GM18502 (cell line): ENCODE data around the gene SLC25A22.

Source experiments
- ATAC-seq: cut with Tn5 transposase; IDR thresholded peaks from one replicate; pipeline ENCODE4 v1.9.1; 2021; ENCODE audit warnings: mild to moderate bottlenecking; ENCODE audit not compliant: unreplicated experiment, poor library complexity

Gene SLC25A22

DNA sequence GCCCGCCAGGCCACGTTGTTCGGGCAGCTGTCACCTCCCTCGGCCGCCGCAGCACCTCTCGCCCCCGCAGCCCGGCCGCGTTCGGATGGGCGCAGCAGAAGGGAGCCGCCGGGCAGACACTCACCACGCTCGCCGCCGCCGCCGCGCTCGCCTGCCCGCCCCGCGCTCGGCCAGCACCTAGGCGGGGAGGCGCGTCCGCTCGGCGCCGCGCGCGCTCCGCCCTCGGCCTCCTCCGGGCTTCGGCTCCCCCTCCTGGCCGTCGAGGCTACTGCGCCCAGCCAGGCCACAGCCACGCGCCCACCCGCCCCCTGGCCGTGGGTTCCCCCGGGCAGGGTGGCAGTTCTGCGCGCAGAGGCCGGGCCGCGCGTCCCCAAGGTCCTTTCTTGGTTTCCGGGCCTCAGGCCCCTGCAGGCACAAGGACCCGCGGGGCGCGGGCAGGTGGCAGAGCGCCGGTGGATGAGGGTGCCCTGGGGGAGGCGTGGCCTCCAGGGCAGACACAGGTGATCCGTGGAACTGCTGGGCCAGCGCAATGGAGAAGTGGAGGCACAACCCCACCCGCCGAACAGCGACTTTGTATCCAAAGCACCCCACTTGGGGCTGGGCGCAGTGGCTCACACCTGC lies at the start of gene SLC25A22:
SLC25A22 (minus strand) TSS at position 189 of the 621 bp plus-strand sequence. CDS start 3,275 bp downstream, outside the sequence.
- peak; percentile 68 for ATAC-seq

DNA sequence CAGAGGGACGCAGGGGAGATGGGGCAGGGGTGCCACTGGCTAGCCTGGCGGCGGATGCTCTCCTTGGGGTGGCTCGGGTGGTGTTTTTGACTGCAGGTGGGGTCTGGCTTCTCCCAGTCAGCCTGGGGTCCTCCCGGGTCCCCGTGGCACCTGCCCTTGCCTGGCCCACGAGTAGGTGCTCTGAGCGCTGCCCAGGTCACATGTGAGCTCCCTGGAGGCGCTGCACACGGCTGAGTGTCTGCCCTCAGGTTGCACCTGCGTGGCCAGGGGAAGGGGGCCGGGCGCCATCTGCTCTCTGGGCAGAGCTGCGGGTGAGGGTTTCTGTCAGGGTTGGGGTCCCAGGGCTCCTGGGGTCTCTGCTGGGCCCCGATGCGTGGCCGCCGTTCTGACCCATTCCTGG lies 49.8 kb upstream of the SLC25A22 start:
- ATAC-seq, result no peak

DNA sequence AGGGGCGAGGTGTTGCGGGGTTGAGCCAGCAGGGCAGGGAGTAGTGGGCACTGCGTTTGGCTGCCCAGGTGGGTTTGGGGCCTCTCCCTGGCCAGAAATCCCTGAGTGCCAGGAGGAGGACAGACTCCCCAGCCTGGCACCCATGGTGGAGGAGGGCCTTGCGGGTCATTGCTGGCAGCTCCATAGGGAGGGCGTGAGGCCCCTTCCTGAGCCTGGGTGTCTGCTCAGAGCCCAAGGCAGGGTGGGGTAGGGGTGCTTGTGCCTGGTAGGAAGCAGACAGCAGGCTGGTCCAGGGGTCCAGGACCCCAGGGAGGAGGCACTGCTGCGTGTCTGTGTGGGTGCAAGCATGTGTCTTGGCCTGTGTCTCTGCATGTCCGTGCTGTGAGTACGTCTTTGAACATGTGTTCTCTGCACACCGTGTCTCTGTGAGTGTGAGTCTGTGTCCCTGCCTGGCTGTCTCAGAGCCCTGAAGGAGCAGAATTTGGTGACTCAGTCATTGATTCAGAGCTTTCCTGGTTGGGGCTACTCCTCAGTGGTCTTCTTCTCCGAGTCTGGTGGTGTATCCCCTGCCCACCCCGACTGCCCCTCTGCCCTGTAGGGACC lies 48.5 kb upstream of the SLC25A22 start:
- ATAC-seq, result no peak

DNA sequence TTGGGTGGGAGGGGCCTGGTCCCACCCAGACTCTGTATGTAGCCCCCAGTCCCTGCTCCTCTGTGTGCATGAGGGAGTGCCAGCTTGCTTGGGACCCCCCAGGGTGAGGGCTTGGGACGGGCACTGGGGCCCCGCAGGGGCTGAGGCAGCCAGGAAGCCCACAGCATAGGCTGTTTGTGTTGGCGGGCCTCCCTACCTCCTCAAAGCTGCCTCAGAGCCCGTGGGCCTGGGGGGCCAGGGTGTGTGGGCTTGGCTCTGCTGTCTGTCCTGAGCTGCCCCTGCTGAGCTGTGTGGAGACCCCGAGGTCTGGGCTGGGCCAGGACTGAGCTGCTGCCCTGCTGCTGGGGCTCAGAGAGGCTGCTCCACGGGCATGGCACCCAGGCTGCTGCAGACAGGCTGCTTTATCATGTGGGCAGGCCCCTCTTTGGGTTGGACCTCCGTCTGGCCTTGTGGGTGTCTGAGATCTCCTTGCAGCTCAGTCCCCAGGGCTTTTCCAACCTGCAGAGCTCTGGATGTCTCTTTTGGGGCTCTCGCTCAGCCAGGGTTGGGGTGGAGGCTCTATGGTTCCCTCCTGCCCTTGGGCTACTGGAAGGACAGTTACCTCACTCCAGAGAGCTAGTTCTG lies 47.9 kb upstream of the SLC25A22 start:
- ATAC-seq, result no peak

DNA sequence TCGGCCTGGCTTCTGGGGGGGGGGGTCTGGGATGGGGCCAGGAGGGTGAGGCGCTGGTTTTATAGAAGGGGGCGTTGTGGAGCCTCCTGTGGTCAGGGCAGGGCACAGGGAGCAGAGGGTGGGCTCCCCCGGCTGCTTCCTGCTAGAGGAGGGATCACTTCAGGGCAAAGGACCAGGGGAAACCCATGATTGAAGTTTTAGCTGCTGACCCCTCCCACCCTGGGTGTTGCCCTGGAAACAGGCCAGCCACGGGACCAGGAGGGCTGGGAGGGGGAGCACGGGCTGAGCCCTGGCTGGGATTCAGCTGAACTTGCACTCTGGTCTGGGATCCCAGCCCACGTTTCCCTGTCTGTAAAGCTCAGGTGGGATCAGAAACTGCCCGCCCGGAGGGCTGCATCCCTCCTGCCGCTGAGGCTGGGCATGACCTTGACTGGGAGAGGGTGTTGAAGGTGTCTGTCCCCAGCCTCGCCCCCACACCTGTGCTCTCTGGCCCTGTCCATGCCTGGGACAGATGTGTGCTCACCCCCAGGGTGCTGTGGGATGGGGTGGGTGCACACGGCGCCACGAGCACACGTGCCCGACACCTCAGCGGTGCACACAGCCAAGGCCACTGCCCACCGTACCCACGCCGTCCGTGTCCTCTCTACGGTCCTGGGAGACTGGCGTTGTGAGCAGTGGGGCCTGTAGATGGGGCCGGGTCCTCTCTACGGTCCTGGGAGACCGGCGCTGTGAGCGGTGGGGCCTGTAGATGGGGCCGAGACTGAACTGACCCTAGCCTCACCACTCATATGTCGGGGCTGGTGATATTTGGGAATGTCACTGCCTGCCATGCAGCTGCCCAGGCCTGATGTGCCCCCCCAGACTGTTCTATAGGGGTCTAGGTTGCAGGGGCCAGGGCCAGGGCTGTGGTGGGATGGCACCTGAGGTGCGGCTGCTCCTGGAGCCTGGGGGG lies 46.9 kb upstream of the SLC25A22 start:
- no peak for ATAC-seq

DNA sequence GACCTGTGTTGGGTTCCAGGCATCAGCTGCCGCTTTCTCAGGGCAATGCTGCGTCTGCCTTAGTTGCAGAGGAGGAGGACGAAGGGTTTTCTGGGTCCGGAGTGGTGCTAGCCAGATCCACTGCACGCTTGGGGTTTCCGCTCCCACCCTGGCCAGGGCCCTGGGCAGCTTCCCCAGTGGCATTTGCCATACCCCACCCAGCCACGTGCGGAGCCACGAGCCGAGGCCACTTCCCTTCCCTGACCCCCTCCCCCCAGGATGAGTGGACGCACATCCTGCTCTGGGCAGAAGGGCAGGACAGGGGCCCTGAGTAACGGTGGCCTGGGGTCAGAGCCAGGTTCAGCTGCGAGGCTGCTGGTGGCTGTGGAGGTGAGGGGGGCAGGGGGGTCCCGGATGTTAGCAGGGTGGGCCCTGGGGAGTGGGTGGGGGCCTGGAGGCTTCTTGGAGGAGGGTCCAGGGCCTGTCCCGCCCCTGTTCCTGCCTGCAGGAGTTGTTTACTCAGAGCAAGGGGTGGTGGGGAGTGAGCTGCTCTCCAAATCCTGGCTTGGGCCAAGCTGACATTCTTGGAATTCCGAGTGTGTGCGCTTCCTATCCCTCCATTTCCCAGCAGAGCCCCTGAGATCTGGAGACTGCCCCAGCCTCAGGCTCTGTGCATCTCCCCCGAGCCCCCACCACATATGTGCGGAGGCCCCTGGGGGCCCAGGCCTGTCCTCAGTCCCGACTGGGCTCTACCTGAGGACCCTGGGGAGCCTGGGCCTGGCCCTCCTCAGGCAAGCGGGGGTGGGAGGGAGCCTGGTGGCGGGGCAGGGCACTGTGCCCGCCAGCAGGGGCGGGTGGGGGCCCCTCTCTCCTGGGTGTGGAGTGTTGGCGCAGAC lies 46.0 kb upstream of the SLC25A22 start:
- ATAC-seq, result no peak

DNA sequence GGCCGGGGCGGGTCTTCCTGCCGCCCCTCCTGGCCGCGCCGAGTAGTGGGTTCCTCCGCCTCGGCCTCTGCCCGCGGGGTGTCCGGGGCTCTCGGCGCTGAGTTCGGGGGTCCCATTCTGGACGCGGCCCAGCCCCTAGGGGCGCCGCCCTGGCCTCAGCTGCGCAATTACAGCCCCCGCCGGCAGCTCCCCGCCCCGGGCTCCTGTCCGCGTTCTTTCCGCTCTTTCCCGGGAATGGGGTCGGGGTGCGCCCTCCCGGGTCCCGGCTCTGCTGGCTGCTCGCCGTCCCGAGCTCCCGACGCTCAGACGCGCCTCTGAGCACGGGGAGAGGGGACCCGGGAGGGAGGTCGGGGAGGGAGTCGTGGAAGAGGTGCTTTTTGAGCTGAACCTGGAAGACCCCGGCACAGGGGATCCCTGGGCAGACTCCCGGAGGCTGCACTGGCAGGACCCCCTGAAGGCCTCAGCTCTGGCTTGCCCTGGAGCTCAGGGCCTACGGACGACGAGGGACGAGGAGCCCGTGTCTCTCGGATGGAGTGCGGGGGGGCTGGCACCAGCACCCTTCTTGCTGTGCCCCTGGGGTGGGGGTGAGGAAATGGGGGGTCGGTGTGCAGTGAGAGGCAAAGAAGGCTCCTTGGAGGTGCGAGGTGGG lies 45.1 kb upstream of the SLC25A22 start:
- ATAC-seq, result no peak

DNA sequence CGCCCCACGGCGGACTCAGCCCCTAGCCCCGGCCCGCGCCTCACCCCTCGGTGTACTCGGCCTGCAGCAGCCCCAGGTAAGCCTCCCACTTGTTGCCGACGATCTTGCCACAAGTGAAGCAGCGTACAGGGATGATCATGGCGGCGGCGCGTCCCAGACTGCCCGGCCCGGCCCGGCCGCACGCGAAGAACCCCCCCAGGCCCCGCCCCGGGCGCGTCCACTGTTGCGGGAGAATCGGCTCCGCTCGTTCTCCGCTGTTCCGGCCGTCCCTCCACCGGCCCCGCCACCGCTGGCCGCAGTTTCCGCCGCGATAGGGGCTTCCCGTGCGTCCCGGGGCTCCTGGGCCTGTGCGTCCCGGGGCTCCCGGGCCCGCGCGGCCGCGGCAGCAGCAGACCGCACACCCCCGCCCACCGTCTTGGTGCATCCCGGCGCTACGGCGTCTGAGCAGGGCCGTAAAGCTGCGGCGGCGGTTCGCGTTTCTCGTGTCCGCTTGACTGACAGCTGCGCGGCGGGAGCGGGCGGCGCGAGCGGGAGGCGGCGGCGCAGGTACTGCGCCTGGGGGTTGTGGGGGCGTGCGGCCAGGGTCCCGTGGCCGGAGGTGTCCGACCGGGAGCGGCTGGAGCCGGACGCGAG lies 44.4 kb upstream of the SLC25A22 start, which contains the start of the genes POLR2L and TSPAN4:
POLR2L (minus strand) TSS at position 160 of the 633 bp plus-strand sequence; CDS start at position 139, 21 bp downstream.
TSPAN4 (plus strand) TSS at position 483 of the 633 bp plus-strand sequence. CDS start 7,453 bp downstream, outside the sequence.
- ATAC-seq, result peak; percentile 69

DNA sequence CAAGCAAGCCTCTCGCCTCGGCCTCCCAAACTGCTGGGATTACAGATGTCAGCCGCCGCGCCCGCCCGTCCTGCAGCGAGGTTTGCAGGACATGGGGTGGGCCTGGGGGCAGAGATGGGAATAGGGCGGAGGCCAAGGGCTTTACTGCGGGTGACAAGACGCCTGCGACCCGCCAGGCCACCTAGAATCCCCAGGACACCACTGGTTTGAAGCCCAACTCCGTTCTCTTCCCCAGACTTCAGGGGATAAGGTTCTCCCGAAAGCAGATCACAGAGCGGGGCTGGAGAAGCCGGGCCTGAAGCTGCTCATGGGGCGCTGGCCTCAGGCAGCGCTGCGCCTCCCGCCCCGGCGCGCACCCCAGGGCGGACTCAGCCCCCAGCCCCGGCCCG lies 43.9 kb upstream of the SLC25A22 start:
- ATAC-seq, result peak; percentile 35

DNA sequence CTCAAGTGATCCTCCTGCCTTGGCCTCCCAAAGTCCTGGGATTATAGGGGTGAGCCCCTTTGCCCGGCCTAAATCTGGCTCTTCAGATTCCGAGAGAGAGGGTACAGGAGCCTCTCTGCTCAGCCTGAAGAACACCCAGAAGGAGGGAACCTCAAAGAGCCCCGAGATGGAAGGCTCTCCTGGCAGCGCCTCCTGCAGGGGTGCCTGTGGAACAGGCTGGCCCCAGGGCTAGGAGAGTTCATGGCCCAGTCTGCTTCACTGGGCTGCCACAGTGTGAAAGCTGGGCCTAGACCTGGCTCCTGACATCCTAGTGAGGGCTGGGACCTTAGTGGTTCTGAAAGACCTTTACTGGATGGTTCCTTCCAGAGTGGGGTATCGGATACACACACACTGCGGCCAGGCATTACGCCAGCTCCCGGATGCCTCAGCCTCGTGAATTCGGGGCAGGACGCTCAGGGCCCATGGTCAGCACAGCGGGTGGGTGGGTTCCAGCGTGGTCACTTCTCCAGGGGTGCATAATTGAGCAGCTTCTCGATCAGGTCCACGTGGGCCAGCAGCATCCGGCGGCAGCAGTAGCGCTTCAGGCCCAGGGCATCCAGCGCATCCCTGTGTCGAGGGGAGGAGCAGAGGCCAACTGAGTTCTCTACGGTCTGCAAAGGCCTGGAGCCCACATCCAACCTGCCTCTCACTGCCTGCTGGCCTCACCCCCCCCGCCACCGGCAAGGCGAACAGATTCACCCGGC lies 42.0 kb upstream of the SLC25A22 start:
- ATAC-seq, result no peak

DNA sequence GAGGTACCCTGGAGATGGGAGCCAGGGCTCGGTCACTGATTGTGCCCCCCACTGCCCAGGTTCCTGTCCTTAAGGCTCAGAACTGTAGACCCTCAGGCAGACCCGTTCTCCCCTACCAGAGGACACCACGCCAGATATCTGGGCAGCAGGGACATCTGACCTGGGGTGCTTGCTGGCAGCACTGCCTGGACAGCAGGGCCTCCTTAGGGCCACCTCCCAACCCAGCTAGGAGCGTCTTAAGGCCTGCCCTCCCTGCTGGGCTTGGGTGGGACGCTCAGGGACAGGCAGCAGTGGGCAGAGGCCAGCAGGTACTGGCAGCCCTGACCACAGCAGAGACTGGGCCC lies 41.2 kb upstream of the SLC25A22 start:
- ATAC-seq, result no peak

DNA sequence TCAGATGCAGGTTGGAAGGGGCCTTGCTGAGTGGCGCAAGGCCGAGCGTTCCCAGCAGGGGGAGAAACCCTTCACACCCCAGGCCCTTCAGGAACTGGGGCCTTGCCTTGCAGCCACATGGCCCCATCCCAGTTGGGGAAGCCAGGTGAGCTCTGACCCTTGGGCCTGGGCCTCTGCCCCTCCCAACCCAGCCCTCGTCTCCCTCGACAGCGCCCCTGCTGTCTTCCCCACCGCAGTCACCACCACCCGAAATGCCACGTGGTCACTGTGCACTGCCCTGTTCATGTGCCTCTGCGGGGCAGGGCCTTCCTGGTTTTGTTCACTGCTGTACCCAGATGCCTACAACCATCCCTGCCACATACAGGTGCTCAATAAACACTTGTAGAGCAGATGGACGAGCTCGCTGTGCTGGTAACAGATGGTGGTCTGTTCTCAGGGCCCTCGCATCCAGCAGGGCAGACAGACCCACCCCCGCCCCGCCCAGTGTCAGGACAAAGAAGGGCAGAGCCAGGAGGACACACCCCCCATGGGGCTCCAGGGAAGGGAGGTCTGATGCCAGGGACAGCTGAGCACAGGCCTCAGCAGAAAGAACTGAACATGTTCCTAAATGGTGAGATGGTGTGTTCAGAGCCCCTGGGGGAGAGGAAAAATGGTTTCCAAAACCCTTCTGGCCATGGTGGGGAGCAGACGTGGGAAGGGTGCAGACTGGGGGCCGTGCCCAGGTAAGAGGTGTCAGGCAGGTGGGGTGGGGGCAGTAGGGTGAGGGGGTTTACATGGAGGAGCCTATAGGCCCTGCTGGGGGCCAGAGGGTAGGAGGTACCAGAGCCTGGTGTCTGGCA lies 40.6 kb upstream of the SLC25A22 start:
- ATAC-seq, result no peak

DNA sequence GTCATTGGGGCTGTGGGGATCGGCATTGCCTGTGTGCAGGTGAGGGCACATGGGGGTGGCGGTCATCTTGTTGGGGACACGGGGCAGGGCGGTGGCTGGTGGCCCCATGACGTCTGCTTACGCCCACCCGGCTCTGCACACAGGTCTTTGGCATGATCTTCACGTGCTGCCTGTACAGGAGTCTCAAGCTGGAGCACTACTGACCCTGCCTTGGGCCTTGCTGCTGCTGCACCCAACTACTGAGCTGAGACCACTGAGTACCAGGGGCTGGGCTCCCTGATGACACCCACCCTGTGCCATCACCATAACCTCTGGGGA lies 39.9 kb upstream of the SLC25A22 start:
- no peak for ATAC-seq

DNA sequence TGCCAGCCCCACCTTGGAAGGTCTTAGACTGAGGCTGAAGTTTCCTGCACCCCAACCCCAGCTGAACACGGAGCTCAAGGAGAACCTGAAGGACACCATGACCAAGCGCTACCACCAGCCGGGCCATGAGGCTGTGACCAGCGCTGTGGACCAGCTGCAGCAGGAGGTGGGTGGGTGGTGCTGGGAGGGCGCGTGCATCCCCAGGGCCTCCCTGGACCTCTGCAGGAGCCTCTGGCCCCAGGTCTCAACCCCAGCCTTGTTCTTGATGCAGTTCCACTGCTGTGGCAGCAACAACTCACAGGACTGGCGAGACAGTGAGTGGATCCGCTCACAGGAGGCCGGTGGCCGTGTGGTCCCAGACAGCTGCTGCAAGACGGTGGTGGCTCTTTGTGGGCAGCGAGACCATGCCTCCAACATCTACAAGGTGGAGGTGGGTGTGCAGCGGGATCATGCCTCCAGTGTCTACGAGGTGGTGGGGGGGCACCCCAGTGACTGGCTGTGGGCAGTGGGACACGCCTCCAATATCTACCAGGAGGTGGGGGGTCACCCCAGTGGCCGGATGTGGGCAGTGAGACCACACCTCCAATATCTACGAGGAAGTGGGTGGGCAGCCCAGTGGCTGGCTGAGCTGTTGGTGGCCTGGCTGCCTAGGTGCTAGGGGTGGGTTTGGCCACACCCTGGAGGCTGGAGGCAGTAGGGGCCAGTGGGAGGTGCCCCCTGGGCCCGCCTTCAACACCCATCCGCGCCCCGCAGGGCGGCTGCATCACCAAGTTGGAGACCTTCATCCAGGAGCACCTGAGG lies 39.3 kb upstream of the SLC25A22 start:
- ATAC-seq, result no peak

DNA sequence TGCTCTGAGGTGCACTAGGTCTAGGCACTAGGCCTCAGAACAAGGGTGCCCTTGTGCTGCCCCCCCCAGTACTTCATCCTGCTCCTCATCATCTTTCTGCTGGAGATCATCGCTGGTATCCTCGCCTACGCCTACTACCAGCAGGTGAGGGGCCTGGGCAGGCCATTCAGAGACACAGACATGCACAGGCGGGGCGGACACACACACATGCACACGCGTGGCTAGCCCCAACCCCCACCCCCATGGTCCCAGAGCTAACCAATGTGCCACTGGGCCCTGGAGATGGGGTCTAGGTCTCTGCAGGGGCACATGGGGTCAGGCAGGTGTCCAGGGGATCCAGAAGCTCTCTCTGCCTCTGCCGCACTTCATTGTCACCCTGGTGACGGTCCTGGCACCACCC lies 38.6 kb upstream of the SLC25A22 start:
- ATAC-seq, result no peak

DNA sequence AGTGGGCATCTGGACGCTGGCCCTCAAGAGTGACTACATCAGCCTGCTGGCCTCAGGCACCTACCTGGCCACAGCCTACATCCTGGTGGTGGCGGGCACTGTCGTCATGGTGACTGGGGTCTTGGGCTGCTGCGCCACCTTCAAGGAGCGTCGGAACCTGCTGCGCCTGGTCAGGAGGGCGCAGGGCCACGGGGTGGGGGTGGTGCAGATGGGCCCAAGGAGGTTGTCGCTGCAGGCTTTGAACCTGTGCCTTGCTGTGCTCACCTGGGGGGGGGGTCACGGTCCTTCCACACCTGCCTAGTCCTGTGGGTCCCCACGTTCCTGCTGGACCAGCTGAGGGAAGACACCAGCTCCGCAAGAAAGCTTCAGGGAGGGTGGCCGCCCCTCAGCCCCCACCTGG lies 38.2 kb upstream of the SLC25A22 start:
- ATAC-seq, result no peak
